A172 (cell line): Measurements from ENCODE around the gene ARHGAP22. TPM values are rescaled to one million over a fixed set of nuclear protein-coding genes. Genes with fewer than 3 reads are reported as not detected.

Source experiments
- DNase-seq: peaks from one replicate; pipeline ENCODE4 v3.0.0-alpha.2; 2015; ENCODE audit warnings: low spot score
- total RNA-seq: library from RNA; depleted of rRNA; stranded (reverse); fragments of >200 nt; shearing (Covaris generic); gene quantifications from 2 replicates; pipeline ENCODE4 v1.2.3, GENCODE V29; 2014

Gene ARHGAP22
- total RNA-seq, 1 experiment from 2014 or later = 8.2 TPM

DNA sequence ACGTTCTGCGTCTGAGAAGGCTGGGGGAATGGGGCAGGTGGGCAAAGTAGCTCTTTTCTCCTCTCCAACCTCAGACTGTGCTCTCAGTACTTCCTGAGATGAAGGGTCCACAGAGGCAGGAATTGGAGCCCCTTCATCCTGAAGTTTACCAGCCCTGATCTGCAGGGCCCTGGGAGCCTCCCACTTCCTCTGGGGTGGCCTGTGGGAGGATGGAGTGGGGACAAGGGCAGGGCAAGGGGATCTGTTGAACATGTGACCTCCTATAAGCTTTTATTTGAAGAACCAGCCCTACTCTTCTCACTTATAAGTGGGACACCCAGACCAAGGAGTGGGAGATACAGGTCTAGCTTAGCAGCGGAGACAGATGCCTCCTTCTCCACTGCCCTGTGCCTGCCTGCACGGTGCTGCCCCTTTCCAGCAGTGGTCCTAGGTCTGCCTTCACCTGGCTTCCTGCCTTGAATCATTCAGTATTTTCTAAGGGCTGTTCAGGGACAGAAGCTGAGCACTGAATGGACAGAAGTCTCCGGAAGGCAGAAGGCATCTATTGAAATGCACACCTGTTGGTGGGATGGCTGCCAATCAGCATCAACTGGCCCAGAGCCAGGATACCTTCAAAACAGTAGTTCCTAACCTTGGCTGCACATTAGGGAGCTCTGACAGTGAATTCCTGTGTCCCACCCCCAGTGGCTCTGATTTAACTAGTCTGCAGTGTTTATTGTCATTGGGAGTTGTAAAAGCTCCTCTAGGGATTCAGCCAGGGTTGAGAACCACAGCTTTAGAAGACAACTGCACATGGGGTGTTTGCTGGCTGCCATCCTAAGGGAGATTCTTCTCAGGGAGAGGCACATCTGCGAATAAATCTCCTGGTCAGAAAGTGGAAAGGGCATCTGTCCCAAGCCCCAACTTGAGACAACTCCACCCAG is 2.7 kb upstream of the ARHGAP22 start:
- no peak for DNase-seq

- DNase-seq = peak; percentile 95
Measured at GRCh38 chr10:48606530-48607355, 1.9 kb upstream of the ARHGAP22 start.

- DNase-seq = peak; percentile 52
Measured at GRCh38 chr10:48605786-48606529, 1.1 kb upstream of the ARHGAP22 start.

DNA sequence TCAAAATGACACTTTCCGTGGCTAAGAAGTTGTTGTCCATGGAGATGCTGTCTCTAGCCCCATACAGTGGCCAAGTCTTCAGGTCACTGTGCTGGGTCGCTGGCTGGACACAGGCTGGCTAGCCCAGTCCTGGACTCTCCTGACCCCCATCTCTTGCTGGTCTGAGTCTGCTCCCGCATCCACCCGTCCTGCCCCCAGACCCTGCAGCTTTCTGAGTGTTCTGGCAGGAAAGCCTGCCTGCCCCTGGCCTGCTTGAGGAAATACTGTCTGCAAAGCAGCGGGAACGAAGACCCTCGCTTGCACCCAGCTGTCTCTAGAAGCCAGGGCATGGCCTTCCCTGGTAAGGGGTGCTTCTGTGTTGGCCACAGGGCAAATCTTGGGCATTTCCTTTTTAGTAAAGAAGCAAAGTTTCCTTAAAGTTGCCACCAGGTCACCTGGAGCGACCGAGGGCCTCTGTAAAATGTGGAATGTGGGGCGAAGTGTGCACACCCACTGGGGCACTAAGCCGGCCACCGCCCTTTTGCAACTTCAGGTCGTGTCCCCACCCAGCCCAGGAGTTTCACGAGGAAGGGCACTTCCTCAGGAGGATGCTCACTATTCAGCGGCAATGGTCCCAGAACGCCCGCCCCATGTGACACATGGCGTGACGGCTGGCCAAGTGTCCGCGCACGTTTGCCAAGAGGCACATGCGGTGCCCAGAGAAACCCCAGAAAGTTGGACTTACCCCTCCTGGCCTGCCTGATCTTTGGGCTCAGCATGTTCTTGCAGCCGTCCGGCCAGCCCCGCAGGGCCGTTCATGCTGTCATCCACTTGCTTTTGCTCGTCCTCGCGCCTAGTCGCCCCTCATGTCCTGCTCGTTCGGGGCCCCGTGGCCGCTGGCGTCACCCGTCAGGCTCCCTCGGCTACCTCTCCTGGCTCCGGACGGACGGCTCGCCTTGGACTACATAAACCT is 558 bp downstream of the ARHGAP22 start:
- no peak for DNase-seq

DNA sequence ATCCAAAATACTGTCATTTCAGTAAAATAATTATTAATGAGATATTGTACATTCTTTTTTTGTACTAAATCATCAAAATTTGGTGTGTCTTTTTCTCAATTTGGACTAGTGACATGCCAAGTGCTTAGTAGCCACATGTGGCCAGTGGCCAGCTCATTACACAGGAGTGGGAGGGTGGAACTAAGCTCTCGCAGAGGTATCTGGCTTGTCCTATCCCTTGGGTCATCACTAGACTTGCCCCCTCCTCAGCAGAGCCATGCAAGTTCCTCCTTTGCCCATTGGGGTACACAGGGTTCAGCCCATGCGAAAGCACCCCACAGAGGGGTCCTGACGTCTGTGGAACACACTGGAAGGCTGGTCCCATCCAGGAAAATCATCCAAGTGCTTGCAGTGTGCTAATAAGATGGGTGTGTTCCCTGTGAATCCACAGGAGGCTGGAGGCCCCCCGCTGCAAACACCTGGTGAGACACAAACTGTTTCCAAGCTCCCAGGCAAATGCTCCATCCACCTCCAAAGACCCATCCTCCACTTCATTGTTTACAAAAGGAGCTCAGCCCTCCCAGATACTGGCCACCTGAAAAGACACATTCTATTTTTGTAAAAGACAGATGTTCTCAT is 1.3 kb downstream of the ARHGAP22 start:
- DNase-seq = no peak

GRCh38 chr10:48602401-48603135 is 2.3 kb downstream of the ARHGAP22 start:
- no peak for DNase-seq

GRCh38 chr10:48601789-48602188 is 3.1 kb downstream of the ARHGAP22 start:
- DNase-seq = no peak

GRCh38 chr10:48600645-48601505 is 4.0 kb downstream of the ARHGAP22 start:
- DNase-seq = no peak

DNA sequence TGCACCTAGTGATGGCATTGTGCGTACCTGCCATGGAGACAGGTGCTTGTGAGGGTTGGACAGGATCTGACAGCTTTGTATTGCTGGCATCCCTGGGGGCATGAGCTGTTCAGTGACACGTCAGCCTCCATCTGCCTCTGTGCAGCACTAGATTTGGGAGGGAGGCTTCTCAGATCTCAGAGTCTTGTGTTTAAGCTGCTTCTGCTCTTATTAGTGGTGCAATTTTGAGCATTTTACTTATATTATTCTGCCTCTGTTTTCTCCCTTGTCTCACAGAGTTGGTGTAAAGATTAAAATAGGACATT is 5.1 kb downstream of the ARHGAP22 start:
- no peak for DNase-seq

GRCh38 chr10:48598936-48599829 is 5.7 kb downstream of the ARHGAP22 start:
- DNase-seq = no peak

DNA sequence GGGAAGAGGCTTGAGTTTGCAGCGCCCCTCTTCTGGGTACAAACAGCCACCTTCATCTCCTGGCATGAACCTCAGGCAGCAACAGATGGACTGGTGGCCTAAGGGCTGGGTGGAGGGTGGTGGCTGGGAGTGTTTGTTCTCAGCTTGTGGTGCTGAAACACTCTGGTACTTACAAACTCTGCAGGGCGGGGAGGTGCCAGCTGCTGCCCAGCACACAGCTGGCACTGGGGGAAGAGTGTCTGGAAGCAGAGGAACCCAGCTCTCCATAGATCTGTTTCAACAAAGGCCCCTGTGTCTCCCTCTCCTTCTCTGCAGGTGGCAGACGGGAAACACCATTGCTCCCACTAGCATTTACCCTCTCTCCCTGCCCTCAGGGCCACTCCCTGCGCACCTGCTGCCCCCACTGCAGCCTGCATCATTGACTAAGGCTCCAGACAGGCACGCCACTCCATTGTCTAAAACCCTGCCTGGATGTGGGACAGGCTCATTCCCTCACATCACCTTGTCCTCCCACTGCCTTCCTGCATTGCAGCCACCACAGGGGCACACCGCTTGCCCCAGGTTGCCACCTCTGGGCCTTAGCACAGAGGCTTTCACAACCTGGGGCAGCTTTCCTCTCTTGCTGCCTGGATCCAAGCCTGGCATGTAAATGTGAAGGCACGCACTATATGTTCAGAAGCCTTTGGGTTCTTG is 6.5 kb downstream of the ARHGAP22 start:
- DNase-seq = peak; percentile 27

- no peak for DNase-seq
Measured at GRCh38 chr10:48595539-48595932, 9.3 kb downstream of the ARHGAP22 start.

GRCh38 chr10:48594803-48595538 is 9.9 kb downstream of the ARHGAP22 start:
- no peak for DNase-seq

- DNase-seq = no peak
Measured at GRCh38 chr10:48594371-48594770, 10.5 kb downstream of the ARHGAP22 start.

GRCh38 chr10:48592346-48592745 is 12.5 kb downstream of the ARHGAP22 start:
- DNase-seq = no peak

DNA sequence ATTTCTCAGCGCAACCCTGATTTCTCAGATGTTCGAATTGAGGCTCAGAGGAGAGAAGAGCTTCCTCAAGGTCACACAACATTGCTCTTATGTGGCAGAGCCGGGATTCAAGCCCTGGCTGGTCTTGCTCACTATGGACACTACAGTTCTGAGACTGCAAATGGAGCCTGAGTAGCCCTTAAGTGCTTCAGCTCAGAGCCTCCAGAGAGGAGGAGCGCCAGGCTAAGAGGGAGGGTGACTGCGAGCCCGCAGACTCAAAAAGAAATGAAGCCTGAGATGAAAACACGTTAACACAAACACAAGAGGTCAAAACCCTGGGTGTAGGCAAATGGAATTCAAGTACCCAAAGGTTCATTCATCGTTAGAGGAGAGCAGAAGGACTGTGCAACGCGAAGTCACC is 13.9 kb downstream of the ARHGAP22 start:
- no peak for DNase-seq

DNA sequence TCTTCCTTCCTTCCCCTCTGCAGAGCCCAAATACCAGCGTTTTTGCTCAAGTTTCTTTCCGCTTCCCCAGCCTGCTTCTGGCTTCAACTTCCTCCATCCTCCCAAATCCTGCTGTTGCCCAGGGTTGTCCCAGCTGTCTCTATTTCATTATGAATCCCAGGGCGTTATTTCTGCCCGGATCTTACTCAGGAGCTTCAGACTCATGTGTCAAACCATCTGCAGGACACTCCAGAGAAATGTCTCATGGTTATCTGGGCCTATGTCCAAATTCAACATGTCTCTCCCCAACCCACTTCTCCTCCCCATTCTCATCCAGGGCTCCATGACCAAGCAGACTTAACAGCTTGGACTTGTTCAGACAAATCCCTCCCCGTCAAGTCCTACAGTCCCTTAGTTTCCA is 15.6 kb downstream of the ARHGAP22 start:
- DNase-seq = peak; percentile 45
